Fibroblast of lung (primary cell): ENCODE measurements around the gene C8B. TPM values are rescaled to one million over a fixed set of nuclear protein-coding genes. Genes with fewer than 3 reads are reported as not detected.

Experiments used
- DNase-seq, 2 donors: peaks; one replicate each; pipeline versions ENCODE4 v3.0.0 to v3.0.0-alpha.2; 2010; ENCODE audit warnings: low read depth in 2 of 2
- H2AFZ ChIP-seq: 2 replicates; pipeline ENCODE4 v1.5.1; 2012; ENCODE audit warnings: low read length, control low read depth, inconsistent platforms
- H3K27ac ChIP-seq: 2 replicates; pipeline ENCODE4 v1.5.1; 2011; ENCODE audit warnings: low read length, control low read depth; ENCODE audit not compliant: insufficient read depth
- H3K27me3 ChIP-seq: 2 replicates; pipeline ENCODE4 v1.5.1; 2011; ENCODE audit warnings: mild to moderate bottlenecking, low read length; ENCODE audit not compliant: control insufficient read depth, insufficient read depth
- H3K36me3 ChIP-seq: 2 replicates; pipeline ENCODE4 v1.5.1; 2011; ENCODE audit warnings: low read length; ENCODE audit not compliant: control insufficient read depth, insufficient read depth
- H3K4me1 ChIP-seq: 2 replicates; pipeline ENCODE4 v1.5.1; 2011; ENCODE audit warnings: low read length; ENCODE audit not compliant: control insufficient read depth, insufficient read depth; ENCODE audit errors: extremely low read depth
- H3K4me2 ChIP-seq: 2 replicates; pipeline ENCODE4 v1.5.1; 2011; ENCODE audit warnings: low read length, control low read depth; ENCODE audit not compliant: insufficient read depth; ENCODE audit errors: extremely low read depth
- H3K4me3 ChIP-seq, 4 experiments: fragments of 200-600 bp in 1 of 4; sonication (generic) in 1 of 4; replicated peaks in 1 of 4; 2 replicates each; pipeline ENCODE4 v1.5.1; 2011 to 2016; ENCODE audit warnings: low read length in 4 of 4, low read depth in 3 of 4, mild to moderate bottlenecking in 3 of 4, control low read depth in 2 of 4, inconsistent platforms in 1 of 4, mixed read lengths in 1 of 4; ENCODE audit not compliant: insufficient read depth in 1 of 4; ENCODE audit errors: control extremely low read depth in 1 of 4
- H3K79me2 ChIP-seq: 2 replicates; pipeline ENCODE4 v1.5.1; 2012; ENCODE audit warnings: mild to moderate bottlenecking, low read length, inconsistent platforms; ENCODE audit not compliant: control insufficient read depth, insufficient read depth
- H3K9ac ChIP-seq: 2 replicates; pipeline ENCODE4 v1.5.1; 2011; ENCODE audit warnings: mild to moderate bottlenecking, low read length, control low read depth; ENCODE audit not compliant: insufficient read depth
- H3K9me3 ChIP-seq: 2 replicates; pipeline ENCODE4 v1.5.1; 2012; ENCODE audit warnings: low read depth, low read length; ENCODE audit not compliant: control insufficient read depth, insufficient read depth
- H4K20me1 ChIP-seq: 2 replicates; pipeline ENCODE4 v1.5.1; 2011; ENCODE audit warnings: low read length; ENCODE audit not compliant: control insufficient read depth, insufficient read depth; ENCODE audit errors: extremely low read depth
- EZH2 ChIP-seq: IDR thresholded peaks from 2 replicates; pipeline ENCODE4 v1.5.1; 2012; ENCODE audit warnings: low read length, control low read depth, mild to moderate bottlenecking; ENCODE audit errors: missing control alignments
- polyA plus RNA-seq, 2 donors: library from polyadenylated mRNA; depleted of rRNA in 1 of 2; stranded (reverse) in 1 of 2; unstranded in 1 of 2; fragments of >200 nt; gene quantifications; 2 replicates each; pipeline ENCODE4 v1.2.1, GENCODE V29; 2011 to 2012; ENCODE audit warnings: missing spikeins in 1 of 2
- total RNA-seq: library from RNA; depleted of rRNA; stranded (reverse); fragments of >200 nt; gene quantifications from 2 replicates; pipeline ENCODE4 v1.2.1, GENCODE V29; 2014
- TF ChIP-seq, protein P1 (sequence below), 2 donors: IDR thresholded peaks in 1 of 2; conservative IDR thresholded peaks in 1 of 2; 1 replicate in 1 of 2; 2 replicates in 1 of 2; pipeline ENCODE4 v1.5.1; 2011 to 2012; ENCODE audit warnings: low read length in 2 of 2, control low read depth in 1 of 2, inconsistent platforms in 1 of 2, low read depth in 1 of 2, mild to moderate bottlenecking in 1 of 2

C8B gene
- total and polyA plus RNA-seq, 2 donors (not counting 1 experiment from before 2014, with no cell fraction given): not detected

DNA sequence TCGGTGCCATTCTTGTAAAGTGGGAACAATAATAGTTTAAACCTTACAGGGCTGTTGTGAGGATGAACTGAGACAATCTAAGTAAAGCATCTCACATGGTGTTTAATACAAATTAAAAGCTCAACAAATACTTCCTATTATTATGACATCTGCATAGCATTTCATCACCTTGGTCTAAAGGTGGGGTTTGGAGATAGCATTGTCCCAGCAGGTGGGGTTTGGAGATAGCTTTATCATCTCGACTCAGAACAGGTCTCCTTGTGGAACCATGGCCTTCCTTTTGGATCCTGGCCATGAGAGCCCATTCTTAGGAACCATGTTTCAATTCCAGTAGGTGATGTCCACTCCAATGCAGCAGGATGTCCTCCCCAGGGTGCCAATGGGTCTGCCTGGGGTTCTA is 20.6 kb upstream of the C8B start:
- DNase-seq: no peak
- no peak overlapping the region for H3K27ac ChIP-seq
- TF ChIP-seq, protein P1, sequence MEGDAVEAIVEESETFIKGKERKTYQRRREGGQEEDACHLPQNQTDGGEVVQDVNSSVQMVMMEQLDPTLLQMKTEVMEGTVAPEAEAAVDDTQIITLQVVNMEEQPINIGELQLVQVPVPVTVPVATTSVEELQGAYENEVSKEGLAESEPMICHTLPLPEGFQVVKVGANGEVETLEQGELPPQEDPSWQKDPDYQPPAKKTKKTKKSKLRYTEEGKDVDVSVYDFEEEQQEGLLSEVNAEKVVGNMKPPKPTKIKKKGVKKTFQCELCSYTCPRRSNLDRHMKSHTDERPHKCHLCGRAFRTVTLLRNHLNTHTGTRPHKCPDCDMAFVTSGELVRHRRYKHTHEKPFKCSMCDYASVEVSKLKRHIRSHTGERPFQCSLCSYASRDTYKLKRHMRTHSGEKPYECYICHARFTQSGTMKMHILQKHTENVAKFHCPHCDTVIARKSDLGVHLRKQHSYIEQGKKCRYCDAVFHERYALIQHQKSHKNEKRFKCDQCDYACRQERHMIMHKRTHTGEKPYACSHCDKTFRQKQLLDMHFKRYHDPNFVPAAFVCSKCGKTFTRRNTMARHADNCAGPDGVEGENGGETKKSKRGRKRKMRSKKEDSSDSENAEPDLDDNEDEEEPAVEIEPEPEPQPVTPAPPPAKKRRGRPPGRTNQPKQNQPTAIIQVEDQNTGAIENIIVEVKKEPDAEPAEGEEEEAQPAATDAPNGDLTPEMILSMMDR (conservative IDR thresholded peaks at IDR 0.05 in 1 of 2, IDR thresholded peaks at IDR 0.05 in 1 of 2; ENCODE audit: low read depth in 1 of 2, low read length in 2 of 2): no peak
- TF ChIP-seq EZH2: no peak

DNA sequence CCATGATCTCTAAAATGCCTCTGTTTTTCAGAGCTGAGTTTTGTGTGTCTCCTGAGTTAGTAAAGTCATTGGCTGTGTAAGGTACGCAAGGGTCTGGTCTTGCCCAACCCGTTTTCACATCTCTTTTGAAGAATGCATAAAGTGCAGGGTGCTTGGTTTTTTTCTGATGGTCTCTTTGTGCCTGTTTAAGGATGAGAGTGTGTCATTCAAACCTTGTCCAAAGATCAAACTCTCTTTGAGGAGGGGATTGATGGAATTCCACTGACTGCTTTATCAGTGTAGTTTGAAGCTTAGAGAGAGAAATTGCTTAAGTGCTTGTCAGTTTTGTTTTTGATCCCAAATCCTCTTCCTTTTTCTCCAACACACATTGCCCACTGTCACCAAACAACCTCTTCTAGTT is 20.0 kb upstream of the C8B start:
- Histone ChIP-seq H3K9ac (no peak overlapping the region), H3K36me3 (no peaks in the 10 kb centered on the region), H3K4me1 (no peaks in the 10 kb centered on the region), H3K4me2 (no peak overlapping the region), H4K20me1 (no peaks in the 10 kb centered on the region), H3K27me3 (no peaks in the 10 kb centered on the region), H3K79me2 (no peaks in the 10 kb centered on the region), H3K27ac (no peak overlapping the region), H3K9me3 (no peaks in the 10 kb centered on the region), H2AFZ (no peak overlapping the region), H3K4me3 (no peak overlapping the region)
- TF ChIP-seq EZH2: no peak
- TF ChIP-seq, protein P1 (conservative IDR thresholded peaks at IDR 0.05 in 1 of 2, IDR thresholded peaks at IDR 0.05 in 1 of 2; ENCODE audit: low read depth in 1 of 2, low read length in 2 of 2): no peak
- DNase-seq: no peak

More for the DNA sequence above, 20.6 kb upstream of the C8B start:
- Histone ChIP-seq H3K79me2 (no peaks in the 10 kb centered on the region), H3K9ac (no peak overlapping the region), H3K4me1 (no peaks in the 10 kb centered on the region), H3K27me3 (no peaks in the 10 kb centered on the region), H3K4me2 (no peak overlapping the region), H4K20me1 (no peaks in the 10 kb centered on the region), H3K9me3 (no peaks in the 10 kb centered on the region), H2AFZ (no peak overlapping the region), H3K4me3 (no peak overlapping the region), H3K36me3 (no peaks in the 10 kb centered on the region)

DNA sequence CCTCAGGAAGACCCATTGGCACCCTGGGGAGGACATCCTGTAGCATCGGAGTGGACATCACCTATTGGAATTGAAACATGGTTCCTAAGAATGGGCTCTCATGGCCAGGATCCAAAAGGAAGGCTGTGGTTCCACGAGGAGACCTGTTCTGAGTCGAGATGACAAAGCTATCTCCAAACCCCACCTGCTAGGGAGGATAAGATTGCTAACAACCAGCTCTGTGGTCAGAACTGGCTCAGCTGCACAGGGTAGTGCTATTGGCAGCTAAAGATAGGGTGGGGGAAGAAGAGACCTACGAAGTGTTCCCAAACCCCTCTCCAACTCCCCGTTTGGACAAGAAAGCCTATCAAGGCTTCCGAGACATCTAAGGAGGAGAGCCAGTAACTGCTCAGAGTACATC is 17.7 kb upstream of the C8B start:
- Histone ChIP-seq H3K9ac (no peak overlapping the region), H3K4me2 (no peak overlapping the region), H3K4me1 (no peaks in the 10 kb centered on the region), H3K36me3 (no peaks in the 10 kb centered on the region), H3K4me3 (no peak overlapping the region), H3K27ac (no peak overlapping the region), H3K9me3 (no peaks in the 10 kb centered on the region), H3K27me3 (no peaks in the 10 kb centered on the region), H2AFZ (no peak overlapping the region), H4K20me1 (no peaks in the 10 kb centered on the region), H3K79me2 (no peaks in the 10 kb centered on the region)
- no peak for DNase-seq
- TF ChIP-seq, protein P1 (conservative IDR thresholded peaks at IDR 0.05 in 1 of 2, IDR thresholded peaks at IDR 0.05 in 1 of 2; ENCODE audit: low read depth in 1 of 2, low read length in 2 of 2): no peak
- no peak for TF ChIP-seq EZH2
